ENCODE results near the gene MGAT5B.
"Not testable (repeated sequence)": the region's sequence is repeated elsewhere in the genome, so short reads cannot be mapped to it uniquely, and the experiment has no call there.

Gene MGAT5B

DNA sequence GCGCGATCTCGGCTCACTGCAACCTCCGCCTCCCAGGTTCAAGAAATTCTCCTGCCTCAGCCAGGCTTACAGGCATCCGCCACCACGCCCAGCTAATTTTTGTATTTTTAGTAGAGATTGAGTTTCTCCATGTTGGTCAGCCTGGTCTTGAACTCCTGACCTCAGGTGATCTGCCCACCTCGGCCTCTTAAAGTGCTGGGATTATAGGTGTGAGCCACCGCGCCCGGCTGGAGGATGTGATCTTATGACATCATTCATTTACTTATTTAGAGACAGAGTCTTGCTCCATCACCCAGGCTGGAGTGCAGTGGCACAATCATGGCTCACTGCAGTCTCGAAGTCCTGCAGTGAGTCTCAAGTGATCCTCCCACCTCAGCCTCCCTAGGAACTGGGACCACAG, 19.0 kb upstream of the MGAT5B start:
- DNase-seq, result not testable (repeated sequence)

DNA sequence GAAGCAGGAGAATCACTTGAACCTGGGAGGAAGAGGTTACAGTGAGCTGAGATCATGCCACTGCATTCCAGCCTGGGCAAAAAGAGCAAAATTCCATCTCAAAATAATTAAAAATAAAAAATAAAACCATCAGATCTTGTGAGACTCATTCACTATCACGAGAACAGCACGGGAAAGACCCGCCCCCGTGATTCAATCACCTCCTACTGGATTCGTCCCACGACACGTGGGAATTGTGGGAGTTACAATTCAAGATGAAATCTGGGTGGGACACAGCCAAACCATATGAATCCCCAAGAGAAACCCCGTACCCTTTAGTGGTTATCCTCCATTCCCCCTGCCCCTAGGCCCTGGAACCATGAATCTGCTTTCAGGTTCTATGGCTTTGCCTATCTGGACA, 15.4 kb upstream of the MGAT5B start:
- no peak for DNase-seq

- DNase-seq, result no peak
These were observed 13.1 kb upstream of the MGAT5B start for GRCh38 chr17:76855105-76855504.

DNA sequence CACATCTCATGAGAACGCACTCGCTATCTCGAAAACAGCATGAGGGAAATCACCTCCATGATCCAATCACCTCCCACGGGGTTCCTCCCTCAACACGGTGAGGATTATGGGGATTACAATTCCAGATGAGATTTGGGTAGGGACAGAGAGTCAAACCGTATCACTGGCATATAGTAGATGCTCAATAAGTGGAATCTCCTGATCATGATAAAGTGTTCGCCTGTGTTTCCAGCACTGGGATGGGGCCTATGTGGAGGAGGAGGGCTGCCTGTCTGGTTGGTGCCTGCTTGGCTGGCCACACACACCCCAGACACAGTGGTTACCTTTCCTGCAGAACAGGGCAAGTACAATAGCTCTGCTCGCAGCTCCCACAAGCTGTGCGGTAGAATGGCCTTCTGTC, 6.1 kb upstream of the MGAT5B start:
- no peak for DNase-seq

DNA sequence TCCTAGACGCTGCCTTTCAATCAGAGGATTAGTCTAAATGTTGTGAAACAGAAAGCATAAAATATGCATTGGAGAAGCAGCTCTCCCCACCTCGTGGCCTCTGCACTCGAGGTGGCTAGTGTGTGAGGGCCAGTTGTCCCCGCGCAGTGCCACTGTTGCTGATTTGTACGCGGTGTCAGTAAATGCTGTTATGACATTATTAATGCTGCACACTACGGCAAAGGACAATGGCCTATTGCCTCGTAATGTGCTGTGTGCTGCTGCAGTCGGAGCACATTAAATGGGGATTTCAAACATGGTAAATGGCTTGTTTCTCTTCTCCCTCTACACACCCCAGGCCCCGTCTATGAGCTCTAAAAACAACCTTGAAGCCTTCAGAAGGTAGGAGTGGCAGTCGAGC, 5.7 kb upstream of the MGAT5B start:
- no peak for DNase-seq

GRCh38 chr17:76864024-76864423, 4.2 kb upstream of the MGAT5B start:
- no peak for DNase-seq

- DNase-seq, result no peak
These were observed 3.0 kb upstream of the MGAT5B start for GRCh38 chr17:76865174-76865573.

GRCh38 chr17:76866203-76866602, 2.0 kb upstream of the MGAT5B start:
- DNase-seq, result no peak

DNA sequence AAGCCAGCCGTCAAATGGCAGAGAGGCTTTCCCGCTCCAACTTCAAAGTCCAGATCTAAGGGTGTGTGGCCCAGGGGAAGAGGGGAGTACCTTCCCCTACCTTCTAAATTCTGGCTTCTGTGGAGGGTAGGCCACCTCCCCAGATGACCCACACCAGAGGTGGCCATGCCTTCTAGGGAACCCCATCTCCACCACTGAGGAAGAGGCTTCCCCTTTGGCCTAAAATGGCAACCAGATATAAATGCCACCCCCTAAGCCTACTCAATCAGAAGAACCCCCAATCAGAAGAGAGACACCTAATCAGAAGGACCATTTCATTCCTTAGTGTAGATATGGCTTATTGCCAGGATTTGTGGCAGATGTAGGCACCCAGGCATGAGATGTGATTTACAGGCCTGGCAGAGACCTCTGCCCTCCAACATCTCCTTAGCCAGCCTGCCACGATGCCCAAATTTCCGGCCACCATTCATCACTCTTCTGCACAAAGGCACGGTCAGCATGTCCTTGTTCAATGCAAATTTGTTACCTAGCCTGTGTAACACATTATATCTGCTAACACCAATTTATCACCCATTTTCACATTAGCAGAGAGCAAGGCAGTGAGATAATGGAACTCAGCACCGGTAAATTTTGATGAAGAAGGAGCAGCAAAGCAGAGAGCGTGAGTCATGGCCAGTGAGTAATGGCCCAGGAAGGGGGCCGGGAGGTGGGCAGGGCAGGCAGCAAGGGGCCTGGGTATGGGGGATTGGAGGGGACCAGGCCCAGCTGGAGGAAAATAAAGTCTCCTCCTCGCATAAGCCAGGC, 1.2 kb upstream of the MGAT5B start:
- DNase-seq, result no peak

DNA sequence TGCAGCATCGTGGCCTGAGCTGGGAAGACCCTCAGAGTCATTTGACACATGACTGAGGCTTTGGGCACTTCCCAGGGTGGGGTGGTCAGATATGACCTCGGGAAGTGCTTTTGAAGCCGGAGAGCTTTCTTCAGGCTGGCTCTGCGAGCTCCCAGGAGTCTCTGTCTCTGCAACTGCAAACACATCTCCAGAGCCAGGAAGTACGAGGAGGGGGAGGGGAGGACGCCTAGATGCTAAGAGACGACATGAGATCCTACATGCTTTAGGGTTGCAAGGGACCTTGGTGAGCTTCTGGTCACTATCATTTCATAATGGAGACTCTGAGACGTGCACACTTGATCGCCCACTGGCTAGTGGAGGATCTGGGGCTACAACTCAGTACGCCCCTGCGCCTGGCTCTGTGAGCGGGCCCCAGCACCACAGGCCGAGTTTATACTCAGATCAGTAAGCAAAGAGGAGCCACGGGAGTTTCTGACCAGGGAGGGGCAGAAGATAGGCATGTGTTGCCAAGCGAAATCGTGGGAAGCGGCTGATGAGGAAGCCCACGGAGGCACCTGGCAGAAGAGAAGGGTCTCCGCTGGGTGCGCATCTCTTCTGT, 527 bp upstream of the MGAT5B start:
- no peak for DNase-seq

DNA sequence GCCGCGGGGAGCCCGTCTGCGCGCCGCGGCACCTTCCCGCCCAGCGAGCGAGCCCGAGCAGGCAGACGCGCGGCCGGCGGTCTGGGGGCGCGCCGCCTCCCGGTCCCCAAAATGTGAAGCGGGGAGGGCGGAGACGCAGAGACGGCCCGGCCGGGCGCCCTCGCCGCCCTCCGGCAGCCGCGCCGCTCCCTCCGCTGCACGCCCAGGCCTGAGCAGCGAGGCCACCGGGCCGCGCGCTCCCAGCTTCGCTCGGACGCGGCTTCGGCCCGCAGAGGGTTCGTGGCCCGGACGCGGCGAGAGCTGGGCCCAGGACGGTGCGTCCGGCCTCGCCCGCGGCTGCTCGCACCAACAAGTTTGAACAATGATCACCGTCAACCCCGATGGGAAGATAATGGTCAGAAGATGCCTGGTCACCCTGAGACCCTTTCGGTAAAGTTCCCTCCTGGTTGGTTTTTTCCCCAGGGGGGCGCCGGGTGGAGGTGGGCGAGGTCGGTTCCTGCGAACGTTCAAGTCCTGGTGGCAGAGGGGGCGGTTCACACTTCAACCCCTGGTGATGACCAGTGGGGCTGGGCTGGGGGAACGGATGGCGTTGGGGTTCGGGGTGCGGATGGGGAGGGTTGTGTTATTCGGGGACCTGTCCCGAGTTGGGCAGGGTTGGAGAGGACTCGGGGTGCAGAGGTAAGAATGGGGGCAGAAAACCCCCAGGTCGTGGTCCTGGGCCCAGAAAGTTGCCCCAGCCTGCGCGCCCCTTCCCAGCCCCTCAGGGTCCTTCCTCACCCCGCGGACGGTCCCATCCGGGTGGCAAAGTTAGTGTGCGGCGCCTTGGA, 678 bp downstream of the MGAT5B start:
- DNase-seq, result no peak

GRCh38 chr17:76869496-76870376, 1.5 kb downstream of the MGAT5B start:
- DNase-seq, result no peak

GRCh38 chr17:76870377-76870714, 2.1 kb downstream of the MGAT5B start:
- no peak for DNase-seq

GRCh38 chr17:76871668-76872067, 3.5 kb downstream of the MGAT5B start:
- DNase-seq, result no peak

DNA sequence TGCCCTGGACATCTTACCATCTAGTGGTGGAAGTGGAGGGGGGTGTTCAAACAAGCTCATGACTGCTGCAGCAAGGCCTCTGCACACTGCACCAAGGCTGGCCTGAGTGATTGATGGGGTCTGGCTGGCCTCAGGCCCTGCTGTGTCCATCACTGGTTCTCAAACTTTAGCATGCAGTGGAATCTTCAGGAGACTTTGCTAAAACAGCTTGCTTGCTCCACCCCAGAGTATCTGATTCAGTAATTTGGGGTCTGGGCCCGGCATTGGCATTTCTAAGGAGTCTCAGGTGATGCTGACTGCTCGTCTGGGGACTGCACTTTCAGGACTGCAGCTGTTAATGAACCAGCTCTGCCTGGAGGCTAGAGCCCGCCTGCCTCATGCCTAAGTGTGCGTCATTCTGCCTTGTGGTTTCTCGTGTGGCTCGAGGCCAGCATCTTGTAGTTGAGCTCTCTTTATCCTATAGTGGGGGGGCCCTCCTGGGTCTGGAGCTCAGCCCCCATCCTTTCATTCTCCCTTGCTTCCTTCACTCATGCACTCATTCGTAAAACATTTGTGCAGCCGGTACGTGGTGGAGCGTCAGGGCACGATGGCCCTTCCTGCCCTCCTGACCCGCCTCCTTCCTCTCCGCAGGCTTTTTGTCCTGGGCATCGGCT, 4.1 kb downstream of the MGAT5B start:
- no peak for DNase-seq

DNA sequence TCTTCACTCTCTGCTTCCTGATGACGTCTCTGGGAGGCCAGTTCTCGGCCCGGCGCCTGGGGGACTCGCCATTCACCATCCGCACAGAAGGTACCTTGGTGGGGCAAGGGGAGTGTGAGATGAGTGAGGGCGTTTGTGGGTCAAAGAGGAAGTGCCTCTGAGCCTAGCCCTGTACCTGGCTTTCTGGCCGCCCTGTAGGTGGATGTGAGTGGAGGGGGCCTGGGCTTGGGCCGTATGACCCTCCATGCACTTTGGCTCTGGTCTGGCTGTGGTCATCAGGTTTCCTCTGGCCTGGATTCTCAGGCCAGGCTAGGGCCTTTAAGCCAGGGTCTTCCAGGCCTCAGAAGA, 4.6 kb downstream of the MGAT5B start:
- no peak for DNase-seq

- no peak for DNase-seq
These were observed 5.7 kb downstream of the MGAT5B start for GRCh38 chr17:76873856-76874255.

GRCh38 chr17:76877437-76877836, 9.2 kb downstream of the MGAT5B start:
- DNase-seq, result no peak

DNA sequence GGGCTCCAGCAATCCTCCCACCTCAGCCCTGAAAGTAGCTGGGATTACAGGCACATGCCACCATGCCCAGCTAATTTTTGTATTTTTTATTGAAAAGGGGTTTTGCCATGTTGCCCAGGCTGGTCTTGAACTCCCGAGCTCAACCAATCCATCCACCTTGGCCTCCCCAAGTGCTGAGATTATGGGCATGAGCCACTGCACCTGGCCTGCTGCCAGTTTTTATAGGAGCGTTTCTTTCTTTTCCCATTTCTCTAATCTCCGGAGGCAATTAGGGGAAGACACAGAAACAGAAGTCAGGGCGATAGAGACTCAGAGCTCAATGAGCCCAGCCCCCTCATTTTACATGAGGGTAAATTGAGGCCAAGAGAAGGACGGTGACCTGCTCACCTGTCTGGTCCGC, 10.4 kb downstream of the MGAT5B start:
- DNase-seq, result no peak

DNA sequence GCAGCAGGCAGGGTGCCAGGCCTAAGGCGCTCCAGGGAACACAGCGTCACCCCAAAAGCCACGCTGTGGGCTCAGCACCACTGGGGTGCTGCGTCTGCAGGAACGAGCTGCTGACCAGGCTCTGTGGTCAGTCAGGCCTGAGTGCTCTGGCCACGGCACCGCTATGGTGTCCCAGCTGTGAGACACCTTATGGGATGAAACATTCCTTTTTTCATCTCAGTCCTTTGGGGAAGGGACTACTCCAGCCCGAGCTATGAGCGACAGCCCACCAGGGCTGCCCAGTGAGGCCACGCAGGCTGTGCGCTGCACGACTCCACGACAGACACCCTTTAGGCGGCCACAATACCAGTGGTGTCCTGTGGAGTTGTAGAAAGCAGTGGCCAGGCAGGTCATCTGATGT, 11.1 kb downstream of the MGAT5B start:
- DNase-seq, result no peak

GRCh38 chr17:76879691-76880090, 11.5 kb downstream of the MGAT5B start:
- DNase-seq, result no peak

GRCh38 chr17:76880268-76880667, 12.1 kb downstream of the MGAT5B start:
- DNase-seq, result no peak

Measured in C1 segment of cervical spinal cord (tissue), 14 donors.